CD4-positive, alpha-beta T cell treated with Interleukin-12 subunit alpha and Interleukin-12 subunit beta, for 1 hour (primary cell): Measurements from ENCODE around the gene TMEM238L.

Source experiments
- DNase-seq: peaks from one replicate; pipeline ENCODE4 v3.0.0-alpha.2; 2020

The TMEM238L gene

DNA sequence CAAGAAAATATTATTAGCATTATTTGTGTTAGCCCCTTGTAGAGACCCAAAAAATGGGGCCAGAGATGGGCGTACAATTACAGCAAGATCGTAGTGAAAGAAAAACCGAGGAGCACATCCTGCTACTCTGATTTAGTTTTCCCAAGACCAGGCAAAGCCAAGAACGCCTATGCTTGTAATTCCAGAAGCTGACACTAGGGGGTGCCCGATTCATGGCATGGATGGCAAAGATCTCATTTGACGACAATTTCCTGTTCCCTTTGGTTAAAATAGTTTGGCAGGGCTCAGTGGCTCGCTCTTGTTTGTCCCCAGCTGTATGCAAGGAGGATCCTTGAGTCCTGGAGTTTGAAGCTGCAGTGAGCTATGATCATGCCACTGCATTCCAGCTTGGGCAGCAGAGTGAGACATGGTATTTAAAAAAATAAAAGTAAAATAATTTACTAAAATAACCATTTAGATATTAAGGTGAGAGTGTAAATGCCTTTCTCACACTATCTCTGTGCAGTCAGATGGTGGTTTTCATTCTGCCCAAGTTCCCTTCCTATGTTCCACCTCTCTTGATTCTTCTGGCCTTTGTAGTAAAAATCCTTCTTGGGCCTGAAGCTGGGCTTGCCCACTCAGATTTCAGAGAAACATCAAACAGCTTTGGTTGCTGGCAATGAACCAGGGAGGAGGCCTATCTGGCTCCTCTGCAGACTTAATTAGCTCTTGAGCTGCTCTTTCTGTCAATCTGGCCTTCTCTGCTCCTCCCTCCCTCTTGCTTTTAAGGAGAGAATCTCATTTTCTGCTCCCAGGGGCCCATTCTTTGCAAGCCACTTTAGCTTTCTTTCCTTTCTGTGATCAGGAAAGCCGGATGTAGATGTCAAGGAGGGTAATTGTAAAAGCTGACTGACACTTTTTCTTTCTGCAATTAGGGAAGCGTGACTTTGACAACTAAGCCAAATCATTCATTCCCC, 31.2 kb downstream of the TMEM238L start:
- DNase-seq = peak; percentile 22

- DNase-seq = no peak
These were observed 32.8 kb downstream of the TMEM238L start for GRCh38 chr17:10771148-10771547.

DNA sequence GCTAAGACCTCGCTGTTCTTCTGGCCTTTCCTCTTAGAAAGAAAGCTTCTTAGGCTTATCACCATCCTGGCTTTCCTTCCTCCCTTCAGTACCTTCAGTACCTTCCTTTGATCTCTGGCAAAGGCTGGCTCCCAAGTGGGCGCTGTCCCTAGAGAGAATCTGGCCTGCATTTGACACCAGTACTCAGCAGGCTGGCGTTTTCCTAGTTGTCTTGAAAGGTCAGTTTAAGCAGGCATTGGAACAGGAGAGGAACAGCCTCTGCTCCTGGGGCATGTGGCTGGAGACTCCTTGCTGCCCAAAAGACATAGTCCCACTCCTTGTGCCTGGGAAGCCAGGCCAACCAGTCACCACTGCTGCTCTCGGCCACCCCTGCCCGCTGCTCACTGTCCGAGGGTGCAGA, 34.1 kb downstream of the TMEM238L start:
- DNase-seq = no peak

DNA sequence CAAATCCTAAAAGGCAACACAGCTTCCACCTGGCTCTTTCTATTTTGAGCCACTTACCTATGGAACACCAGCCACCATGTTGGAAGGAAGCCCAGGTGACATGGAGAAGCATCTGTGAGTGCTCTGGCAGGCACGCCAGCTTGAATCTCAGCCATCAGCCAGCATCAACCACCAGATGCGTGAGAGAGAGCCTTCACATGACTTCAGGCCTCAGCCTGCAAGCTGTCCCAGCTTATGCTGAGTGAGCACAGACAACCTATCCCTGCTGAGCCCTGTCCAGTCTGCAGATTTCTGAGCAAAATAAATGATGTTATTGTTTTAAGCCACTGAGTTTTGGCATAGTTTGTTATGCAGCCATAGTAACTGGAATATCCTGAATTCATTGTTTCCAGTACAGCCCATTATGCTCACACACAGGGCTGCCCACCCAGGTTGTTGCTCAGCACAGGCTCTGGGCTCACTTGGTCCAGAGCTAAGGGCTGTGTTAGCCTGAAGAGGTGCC, 35.1 kb downstream of the TMEM238L start:
- DNase-seq = no peak

GRCh38 chr17:10767232-10767631, 36.7 kb downstream of the TMEM238L start:
- no peak for DNase-seq

- no peak for DNase-seq
These were observed 41.9 kb downstream of the TMEM238L start for GRCh38 chr17:10762037-10762436.

DNA sequence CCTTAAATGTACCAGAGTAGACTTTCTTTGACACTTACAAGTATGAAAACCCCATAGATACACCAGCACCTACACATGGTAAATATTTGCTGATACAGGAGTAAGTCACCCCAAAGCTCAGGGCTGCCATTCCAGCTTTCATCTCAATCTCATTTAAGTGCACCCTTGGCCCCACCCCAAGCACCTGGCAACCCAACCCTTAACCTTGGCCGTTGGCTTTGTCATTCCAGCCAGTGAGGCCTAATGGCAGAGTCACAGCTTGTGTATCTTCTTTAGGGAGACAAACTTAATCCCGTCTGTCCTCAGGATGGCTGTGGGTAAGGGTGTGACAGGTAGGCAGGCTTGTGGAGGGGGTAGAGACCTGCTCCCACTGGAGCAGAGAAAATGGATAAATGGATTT, 42.6 kb downstream of the TMEM238L start:
- no peak for DNase-seq

- no peak for DNase-seq
These were observed 45.8 kb downstream of the TMEM238L start for GRCh38 chr17:10758062-10758461.

GRCh38 chr17:10757647-10758046, 46.3 kb downstream of the TMEM238L start:
- no peak for DNase-seq

DNA sequence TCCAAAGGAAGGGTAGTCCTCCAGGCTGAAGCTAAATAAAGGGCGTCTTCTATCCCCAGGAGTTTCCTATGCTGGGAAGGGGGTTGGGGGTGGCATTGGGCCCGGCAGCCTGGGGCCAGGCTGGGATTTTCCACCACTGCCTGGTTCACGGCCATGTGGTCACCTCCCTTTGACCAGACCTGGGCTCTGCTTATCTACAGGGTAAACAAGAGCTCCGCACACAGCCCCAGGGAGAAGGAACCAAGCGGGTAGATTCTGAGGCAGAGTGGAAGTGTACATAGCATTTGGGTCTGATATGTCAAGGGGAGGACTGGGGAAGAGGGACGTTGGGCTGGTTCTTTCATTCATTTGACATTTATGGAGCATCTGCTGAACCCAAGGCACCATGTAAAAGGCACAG, 46.8 kb downstream of the TMEM238L start:
- no peak for DNase-seq

DNA sequence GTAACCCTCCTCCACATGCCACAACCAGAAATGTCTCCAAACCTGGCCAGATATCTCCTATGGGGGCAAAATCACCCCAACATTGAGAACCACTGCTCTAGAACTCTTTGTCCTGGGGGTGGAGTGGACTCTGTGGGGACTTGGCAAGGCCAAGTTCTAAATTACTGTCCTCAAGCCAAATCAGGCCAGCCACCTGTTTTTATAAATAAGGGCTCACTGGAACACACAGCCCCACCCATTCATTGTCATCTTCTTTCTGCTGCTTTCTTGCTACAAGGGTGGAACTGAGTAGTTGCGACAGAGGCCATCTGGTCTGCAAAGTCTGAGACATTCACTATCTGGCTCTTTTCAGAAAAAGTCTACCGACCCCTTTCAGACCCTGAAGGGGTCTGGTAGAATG, 47.3 kb downstream of the TMEM238L start:
- DNase-seq = no peak

DNA sequence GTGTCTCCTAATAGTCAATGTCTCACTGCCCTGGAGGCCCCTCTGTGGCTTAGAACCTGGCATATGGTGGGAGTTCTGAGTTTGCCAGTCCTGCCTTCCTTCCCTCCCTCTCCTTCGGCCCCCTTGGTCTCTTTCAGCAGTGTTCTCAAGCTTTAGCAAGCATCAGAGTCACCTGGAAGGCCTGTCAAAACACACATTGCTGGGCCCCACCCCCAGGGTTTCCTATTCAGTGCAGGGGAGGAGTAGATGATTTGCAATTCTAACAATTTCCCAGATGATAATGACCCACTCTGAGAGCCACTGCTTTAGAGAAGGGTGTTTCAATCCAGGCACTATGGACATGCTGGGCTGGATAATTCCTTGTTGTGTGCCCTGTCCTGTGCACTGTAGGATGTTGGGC, 47.7 kb downstream of the TMEM238L start:
- DNase-seq = no peak

GRCh38 chr17:10755592-10756127, 48.2 kb downstream of the TMEM238L start:
- DNase-seq = no peak

DNA sequence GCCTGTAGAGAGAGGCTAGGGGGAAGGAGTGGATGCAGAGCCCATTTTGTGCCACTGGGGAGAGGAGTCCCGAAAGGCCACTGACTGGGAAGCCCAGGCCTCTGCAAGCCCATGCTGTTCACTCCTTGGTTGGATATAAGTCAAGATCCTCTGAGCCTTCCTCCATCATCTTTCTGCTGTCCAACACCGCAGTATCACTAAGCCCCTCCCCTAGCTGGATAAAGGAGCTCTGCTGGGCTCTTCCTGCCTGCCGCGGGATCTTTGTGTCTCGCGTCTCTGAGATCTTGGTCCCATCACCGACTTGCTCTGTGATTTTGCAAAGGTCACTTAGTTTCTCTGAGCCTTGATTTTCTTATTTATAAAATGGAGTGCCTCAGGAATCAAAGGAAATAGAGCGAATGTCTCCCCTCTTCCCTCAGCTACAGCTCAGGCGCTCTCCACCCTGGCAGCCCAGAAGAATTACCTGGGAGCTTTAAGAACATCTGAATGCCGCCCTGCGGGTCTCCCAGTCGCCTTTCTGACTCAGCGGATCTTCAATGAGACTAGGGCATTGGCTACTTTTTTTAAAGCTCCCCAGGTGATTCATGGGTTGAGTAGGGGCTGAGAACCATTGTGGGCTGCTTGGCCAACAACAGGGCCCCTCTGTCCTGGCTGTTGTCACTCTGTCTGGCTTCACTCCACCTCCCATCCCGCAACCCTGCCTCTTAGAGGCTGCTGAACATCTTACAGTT, 48.9 kb downstream of the TMEM238L start:
- DNase-seq = no peak

- DNase-seq = peak; percentile 11
These were observed 49.8 kb downstream of the TMEM238L start for GRCh38 chr17:10754109-10754508.

- DNase-seq = no peak
These were observed 51.2 kb downstream of the TMEM238L start for GRCh38 chr17:10752696-10753095.

DNA sequence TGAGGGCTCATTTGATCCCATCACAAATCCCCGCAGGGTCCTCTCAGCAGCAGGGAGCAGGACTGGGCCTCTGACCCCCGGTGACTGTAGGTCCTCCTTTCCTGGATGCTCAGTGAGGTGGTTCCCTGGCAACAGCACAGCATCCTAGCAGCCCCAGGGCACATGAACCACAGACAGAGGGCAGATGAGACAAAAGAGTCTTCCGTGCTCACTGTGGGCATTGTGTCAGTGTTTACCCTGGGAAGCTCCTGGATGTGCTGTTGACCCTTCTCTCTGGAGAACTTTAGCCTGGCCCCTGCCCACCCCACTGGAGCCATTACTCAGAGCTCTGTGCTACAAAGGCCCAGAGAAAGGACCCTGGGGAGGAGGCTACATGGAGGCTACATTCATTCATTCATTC, 52.3 kb downstream of the TMEM238L start:
- DNase-seq = no peak

DNA sequence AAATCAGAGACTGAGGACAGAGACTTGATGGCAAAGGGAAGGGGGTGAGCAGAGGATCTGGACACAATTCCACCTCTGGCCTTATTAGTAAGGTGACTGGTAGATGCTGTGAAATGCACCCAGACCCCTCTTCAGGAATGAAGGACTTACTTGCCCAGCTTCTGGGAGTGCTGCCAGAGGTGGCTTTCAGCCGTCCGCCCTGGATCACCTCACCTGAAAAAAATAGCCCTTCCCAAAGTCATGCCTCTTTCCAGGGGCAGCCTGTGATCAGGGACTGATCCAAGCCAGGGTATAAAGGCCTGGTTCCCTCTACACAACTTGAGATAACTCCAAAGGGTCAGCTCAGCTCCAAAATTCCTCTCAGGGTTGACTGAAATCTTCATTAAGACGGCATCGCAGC, 53.7 kb downstream of the TMEM238L start:
- DNase-seq = no peak

DNA sequence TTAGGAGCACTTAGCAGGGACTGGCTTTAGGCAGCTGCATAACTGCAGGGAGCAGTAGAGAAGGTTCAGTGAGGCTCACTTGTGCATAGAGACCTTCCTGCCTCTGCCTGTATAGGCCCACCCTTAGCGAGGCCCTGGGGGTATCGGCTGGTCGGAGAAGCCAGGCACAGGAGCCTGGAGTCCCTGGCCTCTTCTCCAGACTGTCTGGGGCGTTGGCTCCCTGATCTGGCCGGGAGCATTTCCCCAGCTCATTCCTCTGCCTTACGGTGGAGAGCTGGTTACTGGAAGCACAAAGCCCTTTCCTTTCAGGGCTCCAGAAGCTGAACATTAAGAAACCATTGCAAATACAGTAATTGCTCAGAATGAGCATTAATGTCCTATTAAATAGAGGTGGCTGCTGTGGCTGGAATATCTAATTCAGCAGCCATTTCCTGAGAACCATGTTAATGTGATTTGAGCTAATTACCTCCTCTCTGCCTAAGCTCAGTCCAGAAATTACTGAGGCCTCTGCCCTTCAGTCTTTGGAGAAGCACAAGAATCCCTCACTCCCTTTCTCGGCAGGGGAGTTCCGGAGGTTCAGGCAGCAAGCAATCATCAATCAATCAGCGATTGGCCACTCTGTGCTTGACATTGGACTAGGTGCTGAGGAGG, 55.2 kb downstream of the TMEM238L start:
- DNase-seq = no peak

GRCh38 chr17:10745231-10745630, 58.7 kb downstream of the TMEM238L start:
- no peak for DNase-seq
